HepG2 (cell line): Measurements from ENCODE around the gene PLEKHN1. TPM values are rescaled to one million over a fixed set of nuclear protein-coding genes. Genes with fewer than 3 reads are reported as not detected.

Experiments
- EZH2 ChIP-seq: conservative IDR thresholded peaks from 2 replicates; pipeline ENCODE4 v1.6.1; 2012; ENCODE audit warnings: mild to moderate bottlenecking, low read depth, low read length, moderate library complexity
- FUBP1 ChIP-seq: sonication (generic); formaldehyde crosslinking; IDR thresholded peaks from 2 replicates; pipeline ENCODE4 v1.5.1; 2020; ENCODE audit warnings: missing genetic modification reagents, mild to moderate bottlenecking, borderline replicate concordance
- GPBP1L1 ChIP-seq: sonication (generic); formaldehyde crosslinking; IDR thresholded peaks from 2 replicates; pipeline ENCODE4 v1.5.0; 2020; ENCODE audit warnings: mild to moderate bottlenecking, missing genetic modification reagents
- JDP2 ChIP-seq: sonication (generic); formaldehyde crosslinking; IDR thresholded peaks from 2 replicates; pipeline ENCODE4 v1.8.1; 2022; ENCODE audit warnings: missing genetic modification reagents, borderline replicate concordance
- NPAS2 ChIP-seq: sonication (generic); formaldehyde crosslinking; IDR thresholded peaks from 2 replicates; pipeline ENCODE4 v1.8.0; 2022; ENCODE audit warnings: mild to moderate bottlenecking, missing genetic modification reagents, borderline replicate concordance
- PRPF4 ChIP-seq: fragments of 200-400 bp; formaldehyde crosslinking; IDR thresholded peaks from 2 replicates; pipeline ENCODE4 v1.6.1; 2016; ENCODE audit warnings: low read length, low read depth; ENCODE audit not compliant: poor library complexity, severe bottlenecking
- RORA ChIP-seq: sonication (generic); formaldehyde crosslinking; IDR thresholded peaks from 2 replicates; pipeline ENCODE4 v1.5.0; 2020; ENCODE audit warnings: mild to moderate bottlenecking, missing genetic modification reagents, moderate library complexity
- SMAD3 ChIP-seq: sonication (generic); formaldehyde crosslinking; IDR thresholded peaks from 2 replicates; pipeline ENCODE4 v1.4.0; 2020; ENCODE audit warnings: missing genetic modification reagents
- TBX2 ChIP-seq: sonication (generic); formaldehyde crosslinking; IDR thresholded peaks from 2 replicates; pipeline ENCODE4 v1.5.0; 2020; ENCODE audit warnings: missing genetic modification reagents, mild to moderate bottlenecking, borderline replicate concordance
- ZBTB1 ChIP-seq: sonication (generic); formaldehyde crosslinking; IDR thresholded peaks from 2 replicates; pipeline ENCODE4 v1.4.0; 2020; ENCODE audit warnings: missing genetic modification reagents, borderline replicate concordance
- ZBTB38 ChIP-seq: sonication (generic); formaldehyde crosslinking; IDR thresholded peaks from 2 replicates; pipeline ENCODE4 v1.5.1; 2020; ENCODE audit warnings: mild to moderate bottlenecking, missing genetic modification reagents
- ZBTB44 ChIP-seq: sonication (generic); formaldehyde crosslinking; IDR thresholded peaks from 2 replicates; pipeline ENCODE4 v1.4.0; 2020; ENCODE audit warnings: missing genetic modification reagents
- ZNF34 ChIP-seq: sonication (generic); formaldehyde crosslinking; IDR thresholded peaks from 2 replicates; pipeline ENCODE4 v1.4.0; 2020; ENCODE audit warnings: mild to moderate bottlenecking, missing genetic modification reagents, borderline replicate concordance
- ZNF512 ChIP-seq: sonication (generic); formaldehyde crosslinking; IDR thresholded peaks from 2 replicates; pipeline ENCODE4 v1.4.0; 2020; ENCODE audit warnings: mild to moderate bottlenecking, missing genetic modification reagents
- ZNF513 ChIP-seq: sonication (generic); formaldehyde crosslinking; conservative IDR thresholded peaks from 2 replicates; pipeline ENCODE4 v1.5.0; 2020; ENCODE audit warnings: missing genetic modification reagents
- ZNF570 ChIP-seq: sonication (generic); formaldehyde crosslinking; IDR thresholded peaks from 2 replicates; pipeline ENCODE4 v1.4.0; 2020; ENCODE audit warnings: mild to moderate bottlenecking, missing genetic modification reagents, borderline replicate concordance
- ZSCAN9 ChIP-seq: IDR thresholded peaks from 2 replicates; pipeline ENCODE4 v1.6.1; 2016; ENCODE audit warnings: borderline replicate concordance
- polyA plus RNA-seq, 8 experiments: library from polyadenylated mRNA; depleted of rRNA in 3 of 8; stranded (reverse) in 7 of 8; unstranded in 1 of 8; fragments of >200 nt; fragmentation: Illumina TruSeq in 4 of 8; extraction: Trizol in 4 of 8; gene quantifications; 2 replicates each; pipeline versions ENCODE4 v1.2.1 to v1.2.3, GENCODE V29; 2011 to 2016; ENCODE audit warnings: low read depth in 4 of 8, missing spikeins in 1 of 8, mixed read lengths in 1 of 8; ENCODE audit not compliant: insufficient read depth in 1 of 8
- total RNA-seq, 5 experiments: library from RNA; depleted of rRNA; stranded (reverse); fragments of >200 nt; fragmentation: Illumina TruSeq; extraction: Trizol; gene quantifications; 2 replicates each; pipeline ENCODE4 v1.2.3, GENCODE V29; 2016; ENCODE audit warnings: low read depth in 1 of 5
- TF ChIP-seq, protein P1 (sequence below): sonication (generic); formaldehyde crosslinking; IDR thresholded peaks from 2 replicates; pipeline ENCODE4 v1.8.0; 2022; ENCODE audit warnings: missing genetic modification reagents, mild to moderate bottlenecking, borderline replicate concordance

Gene PLEKHN1
- total and polyA plus RNA-seq, 2 of the 13 experiments (the other 11 are each of a cell fraction or from before 2014, with no cell fraction given): 0.42 to 0.58 TPM

DNA sequence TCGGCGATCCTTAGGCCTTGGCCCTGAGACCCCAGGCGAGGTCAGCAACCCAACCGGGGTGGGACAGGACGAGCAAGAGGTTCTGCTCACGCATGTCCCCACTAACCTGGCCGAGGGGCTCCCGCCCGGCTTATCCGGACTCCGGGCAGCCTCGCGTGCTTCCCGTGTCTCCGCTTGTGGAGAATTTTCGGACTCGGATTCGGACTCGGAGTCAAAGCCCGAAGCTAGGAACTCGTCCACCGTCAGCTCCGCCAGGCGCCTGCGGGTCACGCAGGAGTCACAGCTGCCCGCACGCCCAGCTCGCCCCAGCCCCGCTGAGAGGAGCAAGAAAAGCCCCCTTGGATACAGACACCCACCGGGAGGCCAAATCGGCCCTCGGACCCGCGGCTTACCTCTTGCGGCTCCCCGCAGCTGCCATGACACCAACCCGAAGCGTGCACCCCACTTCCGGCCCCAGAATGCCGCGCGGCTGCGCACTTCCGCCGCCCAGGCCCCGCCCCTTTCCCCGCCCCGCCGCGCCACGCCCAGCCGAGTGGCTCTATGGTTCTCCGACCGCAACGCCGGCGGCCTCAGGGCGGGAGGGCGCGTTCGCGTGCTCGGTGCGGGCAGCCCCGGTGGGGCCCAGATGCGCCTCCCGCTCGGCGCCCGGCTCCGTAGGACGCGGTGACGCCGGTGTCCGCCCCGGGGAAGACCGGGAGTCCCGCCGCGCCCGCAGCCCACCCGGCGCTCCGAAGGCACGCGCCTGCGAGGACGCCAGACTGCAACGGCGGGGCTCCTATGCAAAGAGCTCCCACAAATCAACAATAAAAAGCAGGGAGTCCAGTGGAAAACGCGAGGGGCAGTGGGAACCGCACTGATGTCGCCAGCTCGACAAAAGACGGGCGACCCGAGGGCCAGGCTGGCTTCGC is 7.2 kb upstream of the PLEKHN1 start, which contains the start of gene NOC2L (continued):
- no peak for TF ChIP-seq NPAS2 (CRISPR knock-in tag)
- no peak; the same call in 1 of the 2 replicates for TF ChIP-seq JDP2 (CRISPR knock-in tag)
- no peak for TF ChIP-seq ZBTB1 (CRISPR knock-in tag)
- TF ChIP-seq, protein P1, sequence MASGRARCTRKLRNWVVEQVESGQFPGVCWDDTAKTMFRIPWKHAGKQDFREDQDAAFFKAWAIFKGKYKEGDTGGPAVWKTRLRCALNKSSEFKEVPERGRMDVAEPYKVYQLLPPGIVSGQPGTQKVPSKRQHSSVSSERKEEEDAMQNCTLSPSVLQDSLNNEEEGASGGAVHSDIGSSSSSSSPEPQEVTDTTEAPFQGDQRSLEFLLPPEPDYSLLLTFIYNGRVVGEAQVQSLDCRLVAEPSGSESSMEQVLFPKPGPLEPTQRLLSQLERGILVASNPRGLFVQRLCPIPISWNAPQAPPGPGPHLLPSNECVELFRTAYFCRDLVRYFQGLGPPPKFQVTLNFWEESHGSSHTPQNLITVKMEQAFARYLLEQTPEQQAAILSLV (CRISPR knock-in tag): no peak; the same call in 1 of the 2 replicates
- no peak for TF ChIP-seq ZNF512
- no peak for TF ChIP-seq FUBP1 (CRISPR knock-in tag)
- no peak for TF ChIP-seq PRPF4
- no peak for TF ChIP-seq ZNF513
- no peak; the same call in 1 of the 2 replicates for TF ChIP-seq ZBTB38 (CRISPR knock-in tag)
- no peak; the same call in 1 of the 2 replicates for TF ChIP-seq ZNF34 (CRISPR knock-in tag)
- no peak for TF ChIP-seq RORA (CRISPR knock-in tag)
- TF ChIP-seq GPBP1L1 (CRISPR knock-in tag): no peak
- TF ChIP-seq TBX2: no peak
- TF ChIP-seq EZH2: no peak
- no peak for TF ChIP-seq ZBTB44 (CRISPR knock-in tag)
- TF ChIP-seq ZSCAN9 (CRISPR knock-in tag): no peak
- no peak for TF ChIP-seq ZNF570
- peak; percentile 44; the same call in 1 of the 2 replicates for TF ChIP-seq SMAD3 (CRISPR knock-in tag)
